Cardiac muscle cell (in vitro differentiated cells and primary cell): Measurements from ENCODE around the gene ENPP3. TPM values are rescaled to one million over a fixed set of nuclear protein-coding genes. Genes with fewer than 3 reads are reported as not detected.

Source experiments
- DNase-seq, 2 donors: peaks; one replicate each; pipeline versions ENCODE4 v3.0.0 to v3.0.0-alpha.2; 2010 to 2017; ENCODE audit warnings: low read depth in 1 of 2, low spot score in 1 of 2
- H3K27ac ChIP-seq: fragments of 200-600 bp; sonication (generic); 2 replicates; pipeline ENCODE4 v1.5.1; 2016
- H3K27me3 ChIP-seq: fragments of 200-600 bp; sonication (generic); 2 replicates; pipeline ENCODE4 v1.6.0; 2016; ENCODE audit warnings: control low read depth
- H3K36me3 ChIP-seq: fragments of 200-600 bp; sonication (generic); 2 replicates; pipeline ENCODE4 v1.5.1; 2016; ENCODE audit warnings: control low read depth
- H3K4me1 ChIP-seq: fragments of 200-600 bp; sonication (generic); 2 replicates; pipeline ENCODE4 v1.8.1; 2017; ENCODE audit warnings: low read depth, mild to moderate bottlenecking, mixed run types
- H3K4me3 ChIP-seq: fragments of 200-600 bp; sonication (generic); 2 replicates; pipeline ENCODE4 v1.5.1; 2016; ENCODE audit warnings: mild to moderate bottlenecking
- H3K9me3 ChIP-seq: fragments of 200-600 bp; sonication (generic); 2 replicates; pipeline ENCODE4 v1.5.1; 2017; ENCODE audit warnings: low read depth, mild to moderate bottlenecking, control low read depth
- CTCF ChIP-seq: IDR thresholded peaks from 2 replicates; pipeline ENCODE4 v1.5.1; 2012; ENCODE audit warnings: low read depth, mild to moderate bottlenecking, low read length
- polyA plus RNA-seq: library from polyadenylated mRNA; unstranded; fragments of >200 nt; fragmentation: Nextera tagmentation; extraction: Ambion mirVana; gene quantifications from 2 replicates; pipeline ENCODE4 v1.2.1, GENCODE V29; 2016
- total RNA-seq: library from RNA; depleted of rRNA; stranded (reverse); fragments of >200 nt; gene quantifications from 2 replicates; pipeline ENCODE4 v1.2.3, GENCODE V29; 2016

The ENPP3 gene
- total and polyA plus RNA-seq, 2 experiments from 2014 or later = 0.07 to 0.09 TPM

- peak within 1 kb of the TSS; percentile 91 for H3K27ac ChIP-seq
- H3K27me3 ChIP-seq = no peaks in the 10 kb centered on the region
- no peaks in the 10 kb centered on the region for H3K9me3 ChIP-seq
- peak within 1 kb of the TSS; percentile 64 for H3K4me3 ChIP-seq
- peak; percentile 100 for TF ChIP-seq CTCF
- peaks cover 19% of the 10 kb centered on the region for H3K36me3 ChIP-seq
- peak; percentile 97 for DNase-seq
- no peaks in the 10 kb centered on the region for H3K4me1 ChIP-seq
These were observed 9.1 kb upstream of the ENPP3 start, which contains the start of gene MED23 for GRCh38 chr6:131627724-131628682. MED23 (minus strand) TSS chr6:131628242; CDS start chr6:131628049, 193 bp downstream.

DNA sequence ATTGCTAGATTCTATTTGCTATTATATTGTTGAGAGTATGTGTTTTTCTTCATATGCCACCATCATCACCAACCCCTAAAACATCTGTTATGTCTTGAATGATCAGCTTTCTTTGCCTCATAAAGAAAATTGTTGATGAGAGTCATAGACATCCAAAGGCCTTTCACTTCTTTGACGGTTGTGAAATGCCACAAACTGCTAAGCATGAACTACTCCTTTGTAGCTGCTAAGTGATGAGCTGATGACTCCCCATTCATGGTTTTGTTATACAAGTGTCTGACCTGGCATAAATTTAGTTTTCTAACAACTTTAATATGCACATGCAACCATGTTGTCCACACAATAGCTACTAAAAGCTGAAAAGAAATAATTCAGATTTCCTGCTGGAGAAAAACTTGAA is 8.4 kb upstream of the ENPP3 start:
- H3K27me3 ChIP-seq = no peaks in the 10 kb centered on the region
- TF ChIP-seq CTCF = no peak
- H3K4me1 ChIP-seq = no peaks in the 10 kb centered on the region
- DNase-seq = no peak
- H3K27ac ChIP-seq = no peak overlapping the region
- H3K4me3 ChIP-seq = no peak overlapping the region
- peaks cover 13% of the 10 kb centered on the region for H3K36me3 ChIP-seq
- no peaks in the 10 kb centered on the region for H3K9me3 ChIP-seq

GRCh38 chr6:131629651-131630050 is 7.5 kb upstream of the ENPP3 start:
- peaks cover 5% of the 10 kb centered on the region for H3K36me3 ChIP-seq
- H3K27ac ChIP-seq = no peak overlapping the region
- no peak for TF ChIP-seq CTCF
- no peak for DNase-seq
- no peaks in the 10 kb centered on the region for H3K4me1 ChIP-seq
- no peak overlapping the region for H3K4me3 ChIP-seq
- no peaks in the 10 kb centered on the region for H3K27me3 ChIP-seq
- no peaks in the 10 kb centered on the region for H3K9me3 ChIP-seq

DNA sequence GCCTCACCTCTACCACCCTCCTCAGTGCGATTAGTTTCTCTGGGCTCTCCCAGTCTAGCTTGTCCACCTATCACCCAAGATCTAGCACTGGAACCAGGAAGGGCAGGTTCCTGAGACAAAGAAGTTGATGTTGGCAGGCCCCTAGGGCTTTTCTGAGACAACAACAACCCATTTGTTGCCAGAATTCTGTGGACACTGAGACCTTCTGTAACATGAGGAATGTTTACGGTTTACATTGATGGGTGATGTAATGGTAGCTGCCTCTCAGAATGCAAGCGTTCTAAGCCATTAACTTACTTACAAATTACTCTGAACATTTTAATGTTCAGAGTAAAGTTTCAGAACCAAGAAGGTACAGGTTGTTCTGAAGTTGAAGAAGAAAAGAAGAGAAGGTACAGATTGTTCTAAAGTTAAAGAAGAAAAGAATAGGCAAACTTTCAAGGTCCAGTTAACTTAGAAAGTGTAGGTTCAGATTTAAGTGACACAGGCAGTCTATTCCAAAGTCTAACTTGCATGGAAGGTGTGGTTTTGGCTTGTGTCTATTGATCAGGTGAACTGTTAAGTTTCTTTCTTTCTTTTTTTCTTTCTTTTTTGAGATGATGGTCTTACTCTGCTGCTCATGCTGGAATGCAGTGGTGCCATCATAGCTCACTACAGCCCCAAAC is 5.3 kb upstream of the ENPP3 start:
- Histone ChIP-seq H3K27me3 (no peaks in the 10 kb centered on the region), H3K4me1 (no peaks in the 10 kb centered on the region), H3K9me3 (no peaks in the 10 kb centered on the region), H3K36me3 (no peaks in the 10 kb centered on the region), H3K27ac (no peak overlapping the region), H3K4me3 (no peak overlapping the region)
- TF ChIP-seq CTCF = no peak
- DNase-seq = no peak

- H3K4me3 ChIP-seq = no peak overlapping the region
- no peak for TF ChIP-seq CTCF
- no peak overlapping the region for H3K27ac ChIP-seq
- no peaks in the 10 kb centered on the region for H3K36me3 ChIP-seq
- no peaks in the 10 kb centered on the region for H3K4me1 ChIP-seq
- no peaks in the 10 kb centered on the region for H3K27me3 ChIP-seq
- H3K9me3 ChIP-seq = no peaks in the 10 kb centered on the region
- no peak for DNase-seq
These were observed 1.4 kb upstream of the ENPP3 start for GRCh38 chr6:131635384-131636340.
